ENCODE data around the gene SMARCA5.
A peak's percentile ranks its signal among the peaks of the same experiment; 100 is the strongest.

Gene SMARCA5

DNA sequence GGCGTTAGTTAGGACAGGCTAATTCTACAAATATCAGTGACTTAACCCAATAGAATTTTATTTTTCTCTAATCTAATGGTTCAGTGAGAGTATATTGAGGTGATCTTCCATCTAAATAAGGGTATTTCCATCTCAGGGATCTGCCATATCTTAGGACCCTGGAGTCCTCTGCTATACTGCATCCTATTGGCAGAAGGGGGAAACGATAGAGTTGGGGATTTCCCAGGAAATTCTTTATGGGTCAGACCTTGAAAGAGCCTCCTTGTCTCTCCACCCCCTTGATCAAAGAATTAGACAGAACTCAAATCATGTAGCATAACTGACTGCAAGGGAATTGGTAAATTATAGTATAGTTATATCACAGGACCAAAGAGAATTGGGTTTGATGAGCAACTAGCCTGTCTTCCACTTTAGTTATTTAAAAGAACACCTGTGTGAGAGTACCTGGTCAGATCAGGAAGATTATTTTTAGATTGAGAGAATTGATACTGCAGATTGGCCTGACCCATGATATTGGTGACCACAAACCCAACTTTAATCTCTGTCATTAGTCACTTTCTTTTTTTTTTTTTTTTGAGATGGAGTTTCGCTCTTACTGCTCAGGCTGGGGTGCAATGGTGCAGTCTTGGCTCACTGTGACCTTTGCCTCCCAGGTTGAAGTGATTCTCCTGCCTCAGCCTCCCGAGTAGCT, 25.6 kb downstream of the SMARCA5 start:
- no peak for FAIRE-seq

DNA sequence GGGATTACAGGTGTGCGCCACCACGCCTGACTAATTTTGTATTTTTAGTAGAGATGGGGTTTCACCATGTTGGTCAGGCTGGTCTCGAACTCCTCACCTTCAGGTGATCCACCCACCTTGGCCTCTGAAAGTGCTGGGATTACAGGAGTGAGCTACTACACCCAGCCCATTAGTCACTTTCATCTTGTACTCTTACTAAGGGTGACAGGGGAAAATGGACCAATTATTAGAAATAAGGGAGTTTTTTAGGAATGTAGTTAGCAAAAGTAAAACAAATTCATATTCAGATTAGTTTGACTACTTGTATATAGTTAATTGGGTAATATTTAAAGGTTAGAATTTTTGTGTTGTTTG, 26.1 kb downstream of the SMARCA5 start:
- FAIRE-seq: no peak

DNA sequence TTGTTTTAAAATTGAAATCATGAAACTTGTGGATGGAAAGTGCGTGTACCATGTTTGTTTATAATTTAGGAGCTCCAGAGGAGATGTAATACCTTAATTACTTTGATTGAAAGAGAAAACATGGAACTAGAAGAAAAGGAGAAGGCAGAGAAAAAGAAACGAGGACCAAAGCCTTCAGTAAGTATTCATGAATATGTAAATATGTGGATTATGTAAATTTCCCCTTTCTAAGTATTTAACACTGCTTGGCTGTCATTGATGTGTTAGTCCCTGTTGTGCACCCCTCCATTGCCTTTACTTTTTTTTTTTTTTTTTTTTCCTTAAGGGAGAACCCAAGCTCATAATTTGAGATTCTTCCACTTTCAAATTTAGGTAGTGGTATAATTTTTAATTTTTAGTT, 36.4 kb downstream of the SMARCA5 start:
- FAIRE-seq: peak; percentile 86

DNA sequence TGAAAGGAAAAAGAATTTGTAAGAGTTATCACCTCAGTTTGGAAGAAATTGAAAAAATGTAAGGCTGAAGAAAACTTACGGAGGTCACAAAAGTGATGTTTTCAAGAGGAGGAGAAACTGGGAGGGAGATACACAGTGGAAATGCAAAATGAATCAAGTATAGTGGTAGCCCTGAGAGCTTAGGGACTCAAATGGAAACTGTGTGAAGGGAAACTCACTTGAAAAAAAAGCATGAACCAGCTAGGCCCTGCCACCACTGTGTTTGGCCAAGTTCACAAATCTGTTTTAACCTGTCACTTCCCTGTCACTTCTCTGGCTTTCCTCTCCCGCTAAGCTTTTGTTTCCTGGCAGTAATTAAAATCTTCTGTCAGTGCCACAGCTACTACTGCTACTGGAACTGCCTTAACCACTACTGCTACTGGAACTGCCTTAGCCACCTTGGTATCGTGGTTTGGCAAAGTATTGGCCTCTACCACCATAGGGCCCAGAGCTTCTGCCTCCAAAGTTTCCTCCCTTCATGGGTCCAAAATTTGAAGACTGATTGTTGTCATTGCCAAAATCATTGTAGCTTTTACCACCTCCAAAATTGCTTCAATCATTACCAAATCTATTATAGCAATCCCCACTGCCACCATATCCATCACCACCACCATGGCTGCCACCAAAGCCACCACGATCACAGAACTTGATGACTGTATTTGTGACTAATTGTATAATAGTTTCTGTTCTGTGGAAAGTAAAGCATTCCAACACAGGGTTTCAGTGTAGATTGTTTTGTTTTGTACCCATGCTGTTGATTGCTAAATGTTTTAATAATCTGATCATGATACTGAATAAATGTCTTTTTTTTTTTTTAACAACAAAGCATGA, 41.5 kb downstream of the SMARCA5 start:
- FAIRE-seq: no peak

DNA sequence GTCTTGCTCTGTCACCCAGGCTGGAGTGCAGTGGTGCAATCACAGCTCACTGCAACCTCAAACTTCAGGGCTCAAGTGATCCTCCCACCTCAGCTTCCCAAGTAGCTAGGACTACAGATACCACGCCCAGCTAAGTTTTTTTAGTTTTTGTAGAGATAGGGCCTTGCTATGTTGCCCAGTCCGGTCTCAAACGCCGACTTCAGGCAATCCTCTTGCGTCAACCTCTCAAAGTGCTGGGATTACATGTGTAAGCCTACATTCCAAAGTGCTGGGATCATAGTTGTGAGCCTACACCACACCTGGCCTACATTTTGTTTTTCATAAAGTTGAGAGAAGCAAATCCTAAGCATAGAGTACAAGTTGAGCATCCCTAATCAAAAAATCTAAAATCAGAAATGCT, 42.2 kb downstream of the SMARCA5 start:
- no peak for FAIRE-seq

DNA sequence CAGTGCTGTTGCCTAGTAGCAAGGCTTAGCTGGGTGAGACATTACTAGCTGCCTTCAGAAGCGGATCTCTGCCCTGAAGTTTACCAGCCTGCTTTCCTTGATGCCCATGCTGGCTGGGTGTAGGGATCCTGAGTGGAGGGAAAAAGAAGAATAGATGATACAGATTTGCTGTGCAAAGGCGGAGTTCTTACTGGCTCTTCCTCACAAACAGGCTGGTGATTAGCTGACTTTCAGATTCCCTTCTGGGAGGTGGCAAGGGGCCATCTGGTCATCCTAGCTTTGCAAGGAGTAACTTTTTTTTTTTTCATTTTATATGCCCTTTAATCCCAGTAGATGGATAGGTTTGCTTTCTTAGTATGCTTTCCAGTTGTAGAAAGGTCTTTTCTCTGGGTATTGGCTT, 44.8 kb downstream of the SMARCA5 start:
- FAIRE-seq: no peak

DNA sequence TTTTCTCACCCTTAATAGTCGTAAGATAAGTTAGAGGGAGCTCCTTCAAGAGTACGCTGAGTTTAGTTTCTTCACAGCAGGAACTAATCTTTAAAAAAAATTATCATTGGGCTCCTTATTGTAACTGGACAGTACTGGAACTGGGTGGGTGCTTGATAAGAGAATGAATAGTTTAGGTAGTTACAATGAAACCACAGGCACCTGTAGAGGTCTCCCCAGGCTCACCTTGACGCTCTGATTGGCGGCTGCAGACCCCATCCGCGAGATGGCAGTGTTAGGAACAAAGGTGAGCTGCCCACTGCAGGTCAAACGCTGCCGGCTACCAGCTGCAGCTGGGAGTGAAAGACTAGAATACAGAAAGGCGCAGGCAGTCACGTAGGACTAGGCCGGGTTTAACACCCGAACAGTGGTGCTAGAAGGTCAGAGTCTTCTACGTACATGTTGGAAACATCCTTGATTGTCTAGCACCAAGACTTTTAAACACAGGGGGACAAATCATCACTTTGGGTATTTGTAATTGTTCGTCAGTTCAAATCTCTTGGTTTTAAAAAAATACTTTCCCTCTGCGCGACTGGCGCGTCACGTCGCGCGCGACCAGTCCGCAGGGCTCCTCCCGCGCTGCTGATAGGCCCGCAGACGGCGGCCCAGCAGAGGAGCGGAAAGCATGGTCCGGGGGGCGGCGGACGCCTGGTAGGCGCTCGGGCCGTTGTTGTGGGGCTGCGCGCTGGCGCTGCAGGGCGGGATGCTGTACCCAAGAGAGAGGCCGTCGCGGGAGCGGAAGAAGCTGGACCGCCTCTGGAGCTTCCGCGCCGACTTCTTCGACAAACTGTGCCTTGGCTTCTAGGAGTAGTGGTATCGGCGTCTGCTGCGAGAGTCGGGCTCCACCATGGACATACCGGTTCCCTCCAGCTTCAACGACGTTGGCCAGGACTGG, 45.6 kb downstream of the SMARCA5 start:
- peak; percentile 85 for FAIRE-seq

DNA sequence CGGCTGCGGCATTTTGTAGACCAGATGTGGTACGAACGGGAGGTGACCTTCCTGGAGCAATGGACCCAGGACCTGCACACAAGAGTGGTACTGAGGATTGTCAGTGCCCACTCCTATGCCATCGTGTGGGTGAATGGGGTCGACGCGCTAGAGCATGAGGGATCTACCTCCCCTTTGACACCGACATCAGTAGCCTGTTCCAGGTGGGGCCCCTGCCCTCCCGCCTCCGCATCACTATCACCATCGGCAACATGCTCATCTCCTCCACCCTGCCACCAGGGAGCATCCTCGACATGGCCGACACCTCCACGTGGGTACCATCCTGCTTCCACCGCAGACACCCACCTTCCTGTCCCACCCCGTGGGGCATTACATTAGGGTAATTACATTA, 46.2 kb downstream of the SMARCA5 start:
- no peak for FAIRE-seq

DNA sequence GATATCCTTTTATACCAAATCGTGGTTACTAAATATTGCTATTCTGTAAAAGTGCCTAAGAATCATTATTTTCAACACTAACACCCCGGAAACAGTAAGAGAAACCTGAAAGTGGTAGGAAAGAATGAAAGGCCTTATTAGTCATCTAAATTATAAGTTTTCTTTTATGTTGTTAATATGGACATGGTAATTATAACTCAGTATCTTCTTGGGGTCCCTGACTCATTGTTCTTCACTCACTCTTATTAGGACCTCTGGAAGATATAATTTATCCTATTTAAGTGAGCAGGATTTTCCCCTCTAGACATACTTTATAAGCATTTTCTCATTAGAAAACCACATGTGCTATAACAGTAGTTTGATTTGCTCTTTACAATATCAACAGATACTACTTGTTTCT, 51.0 kb downstream of the SMARCA5 start:
- no peak for FAIRE-seq

DNA sequence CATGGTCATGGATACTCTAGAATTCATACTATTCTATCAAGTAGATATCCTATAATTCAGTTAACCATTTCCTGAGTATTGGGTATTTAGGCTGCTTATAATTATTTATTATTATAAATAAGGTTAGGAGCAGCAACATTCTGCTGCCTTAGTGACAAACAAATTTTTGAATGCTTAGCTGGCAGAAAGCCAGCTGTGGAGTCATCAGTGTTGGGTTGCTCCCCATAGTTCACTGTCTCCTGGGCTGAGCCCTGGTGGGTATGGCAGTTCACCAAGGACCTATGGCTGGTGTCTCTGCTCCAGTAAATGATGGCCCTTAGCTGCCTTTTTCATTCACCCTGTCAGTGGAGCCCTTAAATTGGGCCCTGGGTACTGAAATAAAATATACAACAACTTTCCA, 61.8 kb downstream of the SMARCA5 start:
- FAIRE-seq: no peak

DNA sequence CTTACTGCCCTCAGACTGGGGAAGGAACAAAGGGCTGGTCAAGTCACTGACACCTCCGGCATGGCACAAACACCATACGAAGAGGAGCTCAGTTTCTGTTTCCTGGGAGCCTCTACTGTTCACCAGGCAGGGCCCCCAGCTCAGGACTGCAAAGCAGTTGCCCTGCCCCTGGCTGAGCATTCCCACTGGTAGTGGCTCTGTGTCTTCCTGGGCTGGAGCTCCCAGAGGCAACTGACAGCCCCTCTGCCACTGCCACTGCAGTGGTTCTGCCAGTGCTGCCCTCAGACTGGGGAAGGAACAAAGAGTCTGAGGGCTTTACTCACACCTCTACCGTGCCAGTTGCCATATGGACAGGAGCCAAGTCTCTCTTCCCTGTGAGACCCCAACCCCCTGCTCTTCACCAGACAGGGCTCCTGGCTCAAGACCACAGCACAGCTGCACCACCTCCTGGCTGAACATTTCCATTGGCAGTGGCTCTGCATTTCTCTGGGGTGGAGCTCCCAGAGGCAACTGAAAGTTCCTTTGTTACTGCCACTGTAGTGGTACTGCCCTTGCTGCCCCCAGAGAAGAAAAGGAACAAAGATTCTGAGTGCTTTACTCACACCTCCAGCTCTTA, 67.9 kb downstream of the SMARCA5 start:
- FAIRE-seq: no peak

DNA sequence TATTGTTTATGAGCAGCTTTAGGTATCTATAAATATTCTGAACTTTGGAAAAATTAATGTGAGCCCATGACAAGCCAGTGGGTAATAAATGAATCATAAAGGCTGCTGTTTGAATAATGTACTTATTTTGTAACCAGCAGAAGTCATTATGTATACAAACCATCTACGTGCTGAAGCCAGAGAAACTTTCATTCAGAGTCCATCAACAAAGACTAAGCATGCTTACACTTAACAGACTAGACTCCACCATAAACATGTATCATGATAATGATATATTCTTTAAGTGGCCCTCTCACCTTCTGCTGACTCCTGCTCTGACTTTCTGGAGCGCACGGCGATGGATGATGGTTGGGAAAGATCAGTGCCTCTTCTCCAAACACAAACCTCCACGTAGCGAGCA, 72.0 kb downstream of the SMARCA5 start:
- no peak for FAIRE-seq

DNA sequence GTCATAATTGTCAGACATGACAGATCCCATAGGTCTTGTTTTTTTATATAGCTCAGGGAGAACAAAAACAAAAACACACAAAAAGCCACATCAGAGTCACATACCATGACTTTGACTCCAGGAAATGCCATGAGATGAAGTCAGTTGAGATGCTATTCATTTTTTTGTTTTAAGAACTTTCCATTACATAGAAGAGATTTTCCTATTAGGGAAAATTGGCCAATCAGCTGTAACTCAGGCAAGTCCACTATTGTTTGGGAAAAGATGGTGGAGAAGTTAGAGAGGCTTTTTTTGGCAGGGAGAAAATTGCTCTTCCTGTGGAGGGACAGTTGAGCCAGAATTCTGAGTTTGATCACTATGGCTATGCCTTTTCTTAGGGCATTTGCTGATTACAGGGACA, 72.6 kb downstream of the SMARCA5 start:
- FAIRE-seq: no peak

DNA sequence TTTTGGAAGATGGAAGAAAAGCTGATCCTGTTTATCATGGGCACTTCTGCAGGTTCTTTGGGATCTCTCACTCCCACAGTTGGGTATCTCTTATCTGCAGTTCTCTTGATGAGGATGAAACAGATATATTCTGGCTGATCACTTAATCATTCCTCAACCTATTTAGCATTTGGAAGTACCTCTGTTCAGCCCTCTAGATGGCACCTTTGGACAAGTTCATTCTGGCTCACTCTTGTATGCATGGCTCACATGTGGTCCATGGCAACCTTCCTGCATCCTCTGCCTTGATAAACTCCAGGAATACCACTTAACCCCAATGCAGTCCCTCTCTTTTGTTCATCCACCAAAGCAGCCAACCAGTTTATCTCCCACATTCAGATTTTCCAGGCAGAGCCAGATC, 74.2 kb downstream of the SMARCA5 start:
- no peak for FAIRE-seq

DNA sequence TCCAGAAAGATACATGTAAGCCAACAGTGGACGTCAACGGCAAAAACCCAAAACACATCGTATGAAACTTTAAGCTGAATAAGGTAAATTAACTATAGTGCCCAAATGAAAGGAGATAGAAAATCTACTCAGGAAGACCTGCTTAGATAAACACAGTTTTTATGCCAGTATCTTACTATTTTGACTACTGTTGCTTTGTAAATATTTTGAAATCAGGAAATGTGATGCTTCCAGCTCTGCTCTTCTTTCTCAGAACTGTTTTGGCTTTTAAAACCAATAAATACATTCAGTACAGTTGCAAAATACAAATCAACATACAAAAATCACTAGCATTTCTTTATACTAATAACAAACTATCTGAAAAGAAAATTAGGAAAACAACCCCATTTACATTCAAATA, 83.8 kb downstream of the SMARCA5 start:
- FAIRE-seq: no peak

DNA sequence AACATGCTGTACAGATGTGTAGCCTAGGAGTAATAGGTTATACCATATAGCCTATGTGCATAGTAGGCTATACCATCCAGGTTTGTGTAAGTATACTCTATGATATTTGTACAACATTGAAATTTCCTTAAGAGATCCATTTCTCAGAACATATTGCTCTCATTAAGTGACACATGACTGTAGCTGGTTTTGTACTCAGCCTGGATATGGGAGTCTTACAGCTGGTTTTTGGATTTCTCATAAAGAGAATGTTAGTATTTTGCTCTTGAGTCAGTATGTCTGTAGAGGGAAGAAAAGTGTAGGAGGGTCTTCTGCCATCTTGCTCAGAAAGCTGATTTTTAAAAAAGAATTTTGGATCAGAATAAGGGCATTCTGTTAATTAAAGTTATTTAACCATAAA, 85.3 kb downstream of the SMARCA5 start:
- no peak for FAIRE-seq

DNA sequence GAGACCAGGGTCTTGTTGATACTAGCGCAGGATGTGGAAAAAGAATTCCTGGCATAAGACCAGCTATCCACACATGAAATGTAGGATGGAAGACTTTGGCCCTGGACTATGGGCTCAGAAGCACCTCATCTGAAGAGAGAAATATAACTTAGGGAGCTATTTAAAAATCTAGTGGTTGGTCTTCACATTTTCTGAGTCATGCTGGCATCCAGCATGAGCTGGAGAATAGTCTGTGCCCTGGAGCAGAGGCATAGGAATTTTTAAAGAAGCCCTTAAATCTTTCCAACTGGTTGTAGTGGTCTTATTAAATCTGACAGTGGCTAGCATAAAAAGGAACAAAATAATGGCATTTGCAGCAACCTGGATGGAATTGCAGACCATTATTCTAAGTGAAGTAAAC, 86.3 kb downstream of the SMARCA5 start:
- no peak for FAIRE-seq

DNA sequence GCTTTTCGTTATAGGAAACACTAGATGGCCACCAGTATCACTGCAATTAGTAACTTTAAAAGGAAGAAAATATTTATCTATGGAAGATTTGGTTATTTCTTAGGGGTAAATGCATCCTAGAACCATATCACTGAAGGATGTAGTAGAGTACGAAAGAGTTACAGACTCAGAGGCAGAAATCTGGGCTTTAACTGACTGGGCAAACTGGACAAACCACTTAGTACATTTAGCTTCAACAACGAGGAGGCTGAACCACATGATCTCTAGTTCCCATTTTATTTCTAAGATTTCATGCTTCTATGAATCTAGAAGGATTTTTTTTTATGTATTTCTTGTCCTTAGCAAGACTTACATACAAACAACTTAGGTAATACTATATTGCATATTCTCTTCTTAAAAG, 93.0 kb downstream of the SMARCA5 start:
- FAIRE-seq: no peak
